ENCODE results near the gene JMJD8. TPM values are rescaled to one million over a fixed set of nuclear protein-coding genes. Genes with fewer than 3 reads are reported as not detected.

The JMJD8 gene
- total and polyA plus RNA-seq, 9 of the 15 experiments (the other 6 are each of a cell fraction or from before 2014, with no cell fraction given), result 1.2 to 50.6 (median 29.3) TPM

DNA sequence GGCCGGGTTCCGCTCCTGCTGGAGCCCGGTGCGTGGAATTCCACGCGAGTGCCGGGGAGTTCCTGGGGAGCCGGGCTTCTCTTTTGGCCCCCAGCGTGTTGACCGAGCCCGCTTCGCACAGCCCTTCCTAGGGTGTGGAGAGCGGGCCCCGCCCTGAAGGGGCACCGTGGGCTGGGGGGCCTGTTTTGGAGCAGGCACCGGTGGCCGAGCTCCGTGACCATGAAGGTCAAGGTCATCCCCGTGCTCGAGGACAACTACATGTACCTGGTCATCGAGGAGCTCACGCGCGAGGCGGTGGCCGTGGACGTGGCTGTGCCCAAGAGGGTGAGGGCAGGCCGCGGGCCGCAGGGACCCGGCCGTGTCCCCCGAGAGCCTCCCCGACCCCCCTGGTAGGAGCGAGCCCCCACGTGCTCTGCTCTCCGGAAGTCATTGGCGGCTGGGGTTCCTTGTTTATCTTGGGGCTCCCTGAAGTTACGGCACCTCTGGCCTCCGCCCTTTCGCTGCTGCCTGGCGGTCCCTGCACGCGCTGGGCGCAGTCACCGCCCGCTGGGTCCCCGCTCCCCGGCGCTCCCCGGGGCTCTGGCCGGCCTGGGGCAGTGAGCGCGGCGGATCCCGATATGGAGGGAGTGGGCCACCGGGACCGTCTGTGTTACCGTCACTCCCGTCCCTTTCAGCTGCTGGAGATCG is 43.3 kb upstream of the JMJD8 start (continued):
- peak; percentile 48 for TF ChIP-seq ZBTB40 (IDR thresholded peaks at IDR 0.05)
- TF ChIP-seq ZBTB40 (CRISPR knock-in tag; IDR thresholded peaks at IDR 0.05), result no peak
- TF ChIP-seq, protein P1, sequence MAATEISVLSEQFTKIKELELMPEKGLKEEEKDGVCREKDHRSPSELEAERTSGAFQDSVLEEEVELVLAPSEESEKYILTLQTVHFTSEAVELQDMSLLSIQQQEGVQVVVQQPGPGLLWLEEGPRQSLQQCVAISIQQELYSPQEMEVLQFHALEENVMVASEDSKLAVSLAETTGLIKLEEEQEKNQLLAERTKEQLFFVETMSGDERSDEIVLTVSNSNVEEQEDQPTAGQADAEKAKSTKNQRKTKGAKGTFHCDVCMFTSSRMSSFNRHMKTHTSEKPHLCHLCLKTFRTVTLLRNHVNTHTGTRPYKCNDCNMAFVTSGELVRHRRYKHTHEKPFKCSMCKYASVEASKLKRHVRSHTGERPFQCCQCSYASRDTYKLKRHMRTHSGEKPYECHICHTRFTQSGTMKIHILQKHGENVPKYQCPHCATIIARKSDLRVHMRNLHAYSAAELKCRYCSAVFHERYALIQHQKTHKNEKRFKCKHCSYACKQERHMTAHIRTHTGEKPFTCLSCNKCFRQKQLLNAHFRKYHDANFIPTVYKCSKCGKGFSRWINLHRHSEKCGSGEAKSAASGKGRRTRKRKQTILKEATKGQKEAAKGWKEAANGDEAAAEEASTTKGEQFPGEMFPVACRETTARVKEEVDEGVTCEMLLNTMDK (IDR thresholded peaks at IDR 0.05; ENCODE audit: borderline replicate concordance, insufficient read depth, low read depth, low read length, poor library complexity, severe bottlenecking), result no peak
- peak; percentile 42; the same call in 1 of the 2 replicates for TF ChIP-seq NFIC (IDR thresholded peaks at IDR 0.05)
- TF ChIP-seq HDAC1 (IDR thresholded peaks at IDR 0.05), result peak in 1 of 2 experiments; percentile 41; a peak in 2 of 4 replicates
- TF ChIP-seq, protein P2, sequence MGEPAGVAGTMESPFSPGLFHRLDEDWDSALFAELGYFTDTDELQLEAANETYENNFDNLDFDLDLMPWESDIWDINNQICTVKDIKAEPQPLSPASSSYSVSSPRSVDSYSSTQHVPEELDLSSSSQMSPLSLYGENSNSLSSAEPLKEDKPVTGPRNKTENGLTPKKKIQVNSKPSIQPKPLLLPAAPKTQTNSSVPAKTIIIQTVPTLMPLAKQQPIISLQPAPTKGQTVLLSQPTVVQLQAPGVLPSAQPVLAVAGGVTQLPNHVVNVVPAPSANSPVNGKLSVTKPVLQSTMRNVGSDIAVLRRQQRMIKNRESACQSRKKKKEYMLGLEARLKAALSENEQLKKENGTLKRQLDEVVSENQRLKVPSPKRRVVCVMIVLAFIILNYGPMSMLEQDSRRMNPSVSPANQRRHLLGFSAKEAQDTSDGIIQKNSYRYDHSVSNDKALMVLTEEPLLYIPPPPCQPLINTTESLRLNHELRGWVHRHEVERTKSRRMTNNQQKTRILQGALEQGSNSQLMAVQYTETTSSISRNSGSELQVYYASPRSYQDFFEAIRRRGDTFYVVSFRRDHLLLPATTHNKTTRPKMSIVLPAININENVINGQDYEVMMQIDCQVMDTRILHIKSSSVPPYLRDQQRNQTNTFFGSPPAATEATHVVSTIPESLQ (CRISPR knock-in tag; IDR thresholded peaks at IDR 0.05), result no peak
- TF ChIP-seq CREB1 (IDR thresholded peaks at IDR 0.05), result 0 out of 2 replicates have a peak, but pooled peaks have one; percentile 8
- TF ChIP-seq CREB1 (CRISPR knock-in tag; IDR thresholded peaks at IDR 0.05), result no peak
- peak; percentile 7 for TF ChIP-seq KDM5B (IDR thresholded peaks at IDR 0.05; ENCODE audit: insufficient replicate concordance, low read depth, low read length)
- TF ChIP-seq SMAD3 (CRISPR knock-in tag; conservative IDR thresholded peaks at IDR 0.05), result no peak
- no peak for TF ChIP-seq TRIM28 (IDR thresholded peaks at IDR 0.05)
- TF ChIP-seq ZNF398 (CRISPR knock-in tag; IDR thresholded peaks at IDR 0.05), result no peak

Data from K562 (cell line).